T-helper 1 cell (primary cell): Measurements from ENCODE around the gene DNAJC7.
A peak's percentile ranks its signal among the peaks of the same experiment; 100 is the strongest.

Source experiments
- DNase-seq, 5 donors: peaks; one replicate each; pipeline ENCODE4 v3.0.0-alpha.2; 2012 to 2020

Gene DNAJC7

DNA sequence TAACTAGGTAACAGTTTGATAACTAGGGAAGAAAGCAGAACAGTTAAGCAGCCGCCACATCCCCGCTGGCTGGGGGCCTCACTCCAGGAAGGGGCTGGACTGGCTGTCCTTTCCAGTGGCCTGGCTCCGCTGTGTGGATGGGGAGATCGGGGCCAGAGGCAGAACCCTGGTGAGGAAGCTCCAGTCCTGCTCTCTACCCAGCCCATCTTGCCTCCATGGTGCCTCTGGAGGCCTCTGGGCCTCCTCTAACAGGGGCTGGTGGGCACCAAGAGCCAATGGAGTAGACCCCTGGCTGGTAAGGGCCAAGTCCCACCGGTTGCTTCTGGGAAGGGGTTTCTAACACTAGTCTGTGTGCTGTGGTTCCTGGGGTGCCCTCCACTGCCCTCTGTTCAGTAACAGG, 42.6 kb downstream of the DNAJC7 start:
- DNase-seq, result no peak

DNA sequence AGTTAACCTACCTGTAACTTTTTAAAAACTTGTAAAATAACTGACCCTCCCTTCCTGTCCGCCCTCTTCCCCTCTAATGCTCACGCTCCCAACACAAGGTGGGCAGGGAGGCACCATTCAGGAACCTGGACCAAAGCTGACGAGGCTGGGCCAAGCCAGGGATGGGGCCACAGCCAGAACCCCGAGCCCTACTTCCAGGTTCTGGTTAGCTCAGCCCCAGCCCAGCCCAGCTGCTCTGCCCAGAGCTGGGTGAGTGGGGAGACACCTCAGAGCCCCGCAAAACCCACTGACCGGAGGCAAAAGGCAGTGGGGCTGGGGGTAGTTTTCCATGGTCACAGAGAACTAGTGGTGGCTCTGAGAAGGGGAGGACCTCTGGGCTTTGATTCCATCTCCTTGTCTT, 43.2 kb downstream of the DNAJC7 start:
- DNase-seq, result no peak

DNA sequence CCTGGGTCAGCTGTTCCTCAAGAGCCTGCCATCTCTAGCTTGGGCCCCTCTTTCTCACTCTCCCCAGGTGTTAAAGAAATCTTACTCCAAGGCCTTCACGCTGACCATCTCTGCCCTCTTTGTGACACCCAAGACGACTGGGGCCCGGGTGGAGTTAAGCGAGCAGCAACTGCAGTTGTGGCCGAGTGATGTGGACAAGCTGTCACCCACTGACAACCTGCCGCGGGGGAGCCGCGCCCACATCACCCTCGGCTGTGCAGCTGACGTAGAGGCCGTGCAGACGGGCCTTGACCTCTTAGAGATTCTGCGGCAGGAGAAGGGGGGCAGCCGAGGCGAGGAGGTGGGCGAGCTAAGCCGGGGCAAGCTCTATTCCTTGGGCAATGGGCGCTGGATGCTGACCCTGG, 43.8 kb downstream of the DNAJC7 start:
- DNase-seq, result no peak

DNA sequence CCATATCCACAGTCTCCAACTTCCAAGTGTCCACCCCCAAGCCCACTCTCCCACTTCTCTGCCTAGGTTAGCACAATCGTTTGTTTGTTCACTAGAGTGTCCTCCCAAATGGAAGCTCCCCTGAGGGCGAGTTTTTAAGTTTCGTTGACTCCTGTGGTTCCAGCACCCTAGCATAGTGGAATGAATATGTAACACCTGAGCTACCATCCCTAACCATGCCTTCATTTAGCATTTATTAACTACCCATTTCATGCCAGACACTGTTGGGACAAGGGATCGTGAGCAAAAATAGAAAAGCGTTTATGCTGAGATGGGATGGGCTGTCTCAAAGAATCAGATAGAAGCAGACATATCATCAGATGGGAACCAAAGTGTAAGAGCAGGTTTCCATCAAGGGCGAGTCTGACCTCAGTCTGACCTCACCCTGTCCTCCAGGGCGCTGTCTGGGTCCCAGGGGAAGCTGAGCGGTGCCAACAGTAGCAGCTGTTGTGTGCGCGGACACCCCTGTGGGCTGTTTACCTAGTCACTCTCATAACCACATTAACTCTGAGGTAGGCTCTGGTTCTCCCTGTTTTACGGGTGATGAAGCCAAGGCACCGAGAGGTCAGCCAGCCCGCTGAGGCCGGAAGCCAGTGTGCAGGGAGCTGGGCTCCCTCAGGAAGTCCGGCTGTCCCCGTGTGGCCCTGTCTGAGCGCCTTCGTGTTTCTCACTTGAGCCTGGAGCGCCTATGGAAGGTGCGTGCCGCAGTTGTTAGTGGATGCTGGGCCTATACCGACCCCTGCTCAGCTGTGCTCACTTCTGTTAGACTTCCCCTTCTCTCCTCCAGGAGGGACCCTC, 44.5 kb downstream of the DNAJC7 start:
- no peak for DNase-seq

DNA sequence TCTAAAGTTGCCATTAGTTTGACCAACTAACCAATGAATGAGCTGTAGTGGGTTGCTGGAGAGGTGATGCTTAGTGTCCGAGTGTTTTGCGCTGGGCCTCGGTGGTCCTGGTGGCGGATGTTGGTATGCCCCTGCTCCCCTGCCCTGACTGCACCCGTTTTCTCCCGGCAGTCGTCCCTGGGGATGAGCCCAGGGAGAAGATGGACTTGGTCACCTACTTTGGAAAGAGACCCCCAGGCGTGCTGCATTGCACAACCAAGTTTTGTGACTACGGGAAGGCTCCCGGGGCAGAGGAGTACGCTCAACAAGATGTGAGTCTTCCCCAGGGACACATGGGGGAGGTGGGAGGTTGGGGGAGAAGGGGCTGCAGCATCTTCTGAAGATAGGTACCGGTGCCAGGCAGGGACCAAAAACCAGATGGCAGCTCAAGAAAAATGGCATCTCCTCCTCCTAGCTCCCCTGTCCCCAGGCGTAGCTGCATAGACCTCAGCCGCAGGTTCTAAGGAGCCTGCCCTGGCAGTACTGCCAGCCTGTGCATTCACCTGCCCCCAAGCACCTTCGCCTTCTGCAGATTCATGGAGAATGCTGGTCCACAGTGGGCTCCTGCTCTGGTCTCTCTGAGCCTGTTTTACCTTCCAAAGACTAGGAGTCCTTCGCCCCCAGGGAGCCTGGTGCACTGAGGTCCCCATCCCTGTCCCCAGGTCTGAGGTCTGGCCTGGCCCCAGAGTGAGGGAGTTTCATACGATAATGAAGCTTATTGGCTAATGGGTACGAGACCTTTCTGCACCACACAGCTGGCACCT, 45.3 kb downstream of the DNAJC7 start:
- DNase-seq, result no peak

DNA sequence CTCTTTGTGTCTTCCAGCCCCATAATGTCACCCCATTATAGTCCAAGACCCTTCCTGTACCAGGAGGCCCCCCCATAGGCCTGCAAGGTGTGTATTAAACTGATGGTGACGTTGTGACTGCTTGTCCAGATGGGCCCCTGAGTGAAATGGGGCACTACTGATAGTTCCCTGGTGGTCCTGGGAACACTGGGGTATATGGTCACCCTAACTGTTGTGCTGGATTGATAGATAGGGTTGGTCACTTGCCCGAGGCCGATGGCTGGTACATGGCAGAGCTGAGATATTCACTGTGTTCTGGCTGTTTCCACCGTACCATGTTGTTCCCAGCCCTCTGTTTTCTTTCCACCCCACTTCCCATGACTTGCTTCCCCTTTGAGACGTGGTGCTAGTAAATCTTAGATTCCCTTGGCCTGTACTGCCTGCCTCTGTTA, 46.3 kb downstream of the DNAJC7 start:
- no peak for DNase-seq

DNA sequence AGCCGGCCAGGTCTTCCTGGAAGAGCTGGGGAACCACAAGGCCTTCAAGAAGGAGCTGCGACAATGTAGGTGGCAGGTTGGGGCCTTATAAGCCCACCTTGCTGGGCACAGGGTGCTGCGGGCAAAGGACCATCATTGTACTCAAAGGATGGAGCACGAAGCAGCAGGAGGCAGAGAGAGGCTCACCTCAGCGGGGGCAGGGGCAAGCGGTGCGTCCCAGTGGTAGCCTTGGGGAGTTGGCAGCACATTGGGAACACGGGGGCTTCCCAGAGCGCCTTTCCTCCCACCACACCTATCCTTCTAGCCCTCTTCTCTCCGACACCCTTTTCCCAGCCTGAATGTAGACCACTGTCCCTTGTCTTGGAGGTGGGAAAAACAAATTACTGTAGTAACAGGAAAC, 48.6 kb downstream of the DNAJC7 start:
- no peak for DNase-seq

DNA sequence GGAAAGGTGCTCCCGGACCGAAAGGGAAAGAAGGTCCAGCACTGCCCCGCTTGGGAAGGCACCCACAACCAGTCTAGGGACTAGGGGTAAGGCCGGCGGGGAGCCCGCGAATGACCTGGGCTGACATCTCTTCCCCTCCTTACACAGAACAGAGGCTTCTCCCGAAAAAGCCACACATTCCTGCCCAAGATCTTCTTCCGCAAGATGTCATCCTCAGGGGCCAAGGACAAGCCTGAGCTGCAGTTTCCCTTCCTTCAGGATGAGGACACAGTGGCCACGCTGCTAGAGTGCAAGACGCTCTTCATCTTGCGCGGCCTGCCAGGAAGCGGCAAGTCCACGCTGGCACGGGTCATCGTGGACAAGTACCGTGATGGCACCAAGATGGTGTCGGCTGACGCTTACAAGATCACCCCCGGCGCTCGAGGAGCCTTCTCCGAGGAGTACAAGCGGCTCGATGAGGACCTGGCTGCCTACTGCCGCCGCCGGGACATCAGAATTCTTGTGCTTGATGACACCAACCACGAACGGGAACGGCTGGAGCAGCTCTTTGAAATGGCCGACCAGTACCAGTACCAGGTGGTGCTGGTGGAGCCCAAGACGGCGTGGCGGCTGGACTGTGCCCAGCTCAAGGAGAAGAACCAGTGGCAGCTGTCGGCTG, 49.2 kb downstream of the DNAJC7 start:
- DNase-seq, result no peak

DNA sequence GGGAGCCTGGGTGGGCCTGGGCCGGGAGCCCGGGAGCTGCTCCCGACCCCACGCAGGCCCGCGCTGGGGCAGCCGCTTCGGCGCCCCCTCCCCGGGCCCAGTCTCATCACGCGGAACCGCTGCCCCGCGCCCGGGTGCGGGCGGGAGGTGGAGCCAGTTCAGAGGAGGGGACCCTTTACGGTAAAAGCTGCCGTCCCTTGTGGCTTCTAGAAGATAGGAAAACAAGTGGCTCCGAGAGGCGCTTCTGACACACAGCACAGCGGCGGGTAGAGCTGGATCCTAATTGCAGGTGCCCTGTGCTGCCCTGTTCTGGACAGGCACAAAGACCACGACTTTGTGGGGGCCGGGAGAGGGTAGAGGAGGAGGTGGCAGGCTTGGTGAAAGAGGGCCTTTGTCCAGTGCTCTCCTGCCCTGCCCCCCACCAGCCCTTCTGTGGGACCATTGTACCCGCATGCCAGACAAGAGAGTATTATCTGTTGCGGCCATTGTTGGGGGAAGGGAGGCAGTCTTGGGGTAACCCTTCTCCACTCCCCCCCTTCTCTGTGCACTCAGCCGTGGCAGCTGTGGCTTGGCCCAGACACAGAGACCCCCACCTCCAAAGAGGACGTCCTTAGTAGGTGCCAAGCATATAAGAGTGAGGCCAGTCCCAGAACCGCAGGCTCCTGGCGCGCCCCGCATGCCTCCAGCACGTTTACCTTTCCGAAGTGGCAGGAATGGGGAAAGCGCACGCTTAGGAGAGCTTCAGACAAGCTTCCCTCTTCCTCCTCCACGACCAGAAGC, 49.9 kb downstream of the DNAJC7 start:
- peak in 3 of 5 donors; percentile 18 to 45 (median 18) for DNase-seq

DNA sequence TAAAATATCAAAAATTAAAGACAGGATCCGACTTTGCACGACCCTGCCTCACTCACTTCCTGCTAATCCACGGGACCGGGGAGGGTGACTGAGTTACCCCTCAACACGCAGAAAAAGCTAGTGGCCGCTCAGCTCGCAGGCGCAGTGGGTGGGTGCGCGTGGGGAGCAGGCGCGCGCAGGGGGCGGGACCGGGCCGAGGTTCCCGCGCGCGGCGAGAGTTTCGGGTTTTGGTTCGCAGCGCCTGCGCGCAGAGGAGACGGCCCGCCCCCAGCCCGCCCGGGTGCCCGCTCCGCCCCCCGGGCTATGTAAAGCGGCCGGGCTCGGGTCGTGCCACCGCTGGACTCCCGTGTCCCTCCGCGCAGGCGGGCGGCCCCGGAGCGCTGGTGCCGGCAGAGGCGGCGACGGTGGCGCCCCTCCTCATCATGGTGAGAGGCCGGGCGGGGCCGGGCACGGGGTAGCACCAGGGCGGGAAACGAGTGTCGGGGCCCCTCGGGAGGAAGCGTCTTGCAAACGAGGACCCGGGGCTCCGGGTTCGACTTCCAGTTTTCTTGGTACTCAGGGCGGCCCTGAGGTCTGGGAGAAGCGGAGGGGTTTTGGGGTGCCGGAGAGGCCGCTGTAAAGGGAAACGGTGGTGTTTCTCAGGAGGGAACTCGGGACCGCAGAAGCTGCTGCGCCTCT, 50.6 kb downstream of the DNAJC7 start, which contains the start of gene CNP:
CNP (plus strand) TSS at position 333 of the 678 bp plus-strand sequence; CDS start at position 423, 90 bp downstream.
- DNase-seq, result peak; percentile 85 to 92 (median 88)

DNA sequence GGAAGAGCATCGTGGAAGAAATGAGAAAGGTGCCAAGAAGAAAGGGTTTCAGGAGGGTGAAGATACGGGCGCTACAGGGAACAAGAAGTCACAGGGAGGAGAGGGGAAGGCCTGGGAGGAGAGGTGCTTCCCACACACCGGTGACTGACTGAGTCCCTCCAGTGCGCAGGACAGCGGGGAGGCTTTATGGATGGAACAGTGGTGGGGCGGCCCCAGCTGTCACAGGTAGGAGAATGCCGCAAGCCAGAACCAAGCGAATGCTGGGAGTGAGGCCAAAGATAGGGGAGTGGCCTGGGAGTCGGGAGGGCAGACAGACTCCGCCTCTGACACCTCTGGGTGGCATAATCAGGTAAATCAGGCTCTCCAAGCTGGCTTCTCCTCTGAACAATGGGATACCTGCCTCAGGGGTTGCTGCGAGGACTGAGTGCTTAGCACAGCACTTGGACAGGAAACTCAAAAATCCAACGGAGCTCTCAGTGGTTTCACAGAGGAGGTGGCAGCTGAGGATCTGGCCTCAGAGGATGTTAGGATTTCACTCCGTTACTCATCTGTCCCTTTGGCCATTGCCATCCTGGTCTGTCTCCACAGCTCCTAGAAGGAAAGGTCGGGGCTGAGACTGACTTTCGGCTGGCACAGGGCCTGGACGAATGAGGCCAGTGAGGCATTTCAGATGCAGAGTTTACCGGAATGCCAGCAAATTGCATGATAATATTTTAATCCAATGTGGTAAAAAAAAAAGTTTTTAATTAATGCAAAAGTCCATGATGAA, 51.4 kb downstream of the DNAJC7 start:
- peak; percentile 46 to 66 (median 56) for DNase-seq

DNA sequence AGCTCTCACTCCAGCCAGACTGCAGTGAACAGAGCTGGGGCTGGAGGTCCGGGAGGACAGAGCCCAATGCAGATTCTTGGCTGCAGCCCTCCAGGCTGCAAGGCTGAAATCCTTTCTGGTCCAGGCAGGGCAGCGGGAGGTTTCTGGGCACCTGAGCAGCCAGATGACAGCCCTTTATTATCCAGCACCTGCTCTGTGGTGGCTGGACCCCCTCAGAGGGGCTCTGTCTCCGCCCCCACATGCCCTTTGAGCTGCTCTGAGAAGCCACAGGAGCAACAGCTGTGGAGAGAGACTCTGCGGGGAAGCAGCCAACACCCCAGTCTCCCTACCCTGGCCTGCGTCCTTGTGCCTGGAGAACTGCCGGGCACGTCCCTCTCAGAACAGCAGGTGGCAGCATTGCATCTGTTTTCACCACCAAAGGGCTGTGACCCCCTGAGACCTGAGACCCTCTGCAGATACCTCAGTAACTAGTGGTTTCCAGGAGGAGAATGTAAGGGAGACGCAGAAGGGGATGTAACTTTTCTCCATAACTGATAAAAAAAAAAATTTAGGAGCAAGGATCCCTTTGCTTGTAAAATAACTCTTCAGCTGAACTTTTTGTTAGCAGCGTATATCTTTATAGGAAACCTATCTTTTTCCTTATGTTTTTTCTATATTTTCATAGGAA, 54.3 kb downstream of the DNAJC7 start:
- peak; percentile 32 to 65 (median 56) for DNase-seq

DNA sequence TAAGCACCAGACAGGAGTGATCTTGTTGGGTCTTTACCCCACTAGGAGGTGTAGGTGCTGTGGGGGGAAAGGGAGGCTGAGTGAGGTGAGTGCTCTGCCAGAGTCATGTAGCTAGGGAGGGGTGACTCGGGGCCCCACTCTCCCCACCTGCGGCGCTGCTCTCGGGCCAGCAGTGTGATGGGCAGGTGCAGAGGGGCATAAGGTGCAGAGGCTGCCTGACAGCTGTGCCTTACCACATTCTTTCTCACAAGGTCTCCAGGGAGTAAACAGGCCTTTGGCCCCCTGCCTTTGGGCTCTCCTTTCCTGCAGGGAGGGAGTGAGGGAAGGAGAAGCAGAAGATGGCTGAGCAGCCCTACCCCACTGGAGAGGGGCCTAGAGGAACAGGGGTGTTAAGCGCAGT, 55.1 kb downstream of the DNAJC7 start:
- DNase-seq, result no peak

DNA sequence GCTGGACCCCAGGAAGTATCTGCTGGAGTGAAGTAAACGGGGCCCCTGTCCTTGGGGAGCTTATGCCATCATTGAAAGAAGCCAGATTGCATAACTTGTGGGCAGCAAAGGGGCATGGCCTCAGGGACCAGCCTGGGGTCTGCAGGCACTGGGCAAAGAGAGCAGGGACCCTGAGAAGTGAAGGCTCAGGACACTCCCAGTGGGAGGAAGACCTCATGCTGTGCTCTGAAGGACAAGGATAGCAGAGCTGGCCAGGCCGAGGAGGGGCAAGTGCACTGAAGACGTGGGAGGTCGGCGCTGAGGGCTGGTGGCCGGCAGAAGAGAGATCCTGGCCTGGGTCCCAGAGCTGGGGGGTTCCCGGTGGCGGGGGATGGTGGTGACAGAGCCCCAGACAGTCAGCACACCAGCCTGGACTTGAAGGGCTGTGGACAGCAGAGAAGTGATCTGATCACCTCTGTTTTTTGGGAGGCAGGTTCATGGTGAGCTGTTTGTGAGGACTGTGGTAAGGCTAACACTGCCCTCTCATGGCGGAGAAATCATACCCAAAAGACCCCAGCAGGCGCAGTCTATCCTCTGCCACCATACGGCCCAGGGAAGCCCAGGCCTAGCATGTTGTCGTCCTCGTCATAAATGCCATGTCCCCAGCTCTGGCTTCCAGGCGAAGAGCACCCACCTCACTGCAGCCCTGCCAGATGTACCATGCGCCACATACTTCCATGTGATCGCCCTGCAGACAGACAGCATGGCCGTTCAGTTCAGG, 57.7 kb downstream of the DNAJC7 start:
- no peak for DNase-seq

DNA sequence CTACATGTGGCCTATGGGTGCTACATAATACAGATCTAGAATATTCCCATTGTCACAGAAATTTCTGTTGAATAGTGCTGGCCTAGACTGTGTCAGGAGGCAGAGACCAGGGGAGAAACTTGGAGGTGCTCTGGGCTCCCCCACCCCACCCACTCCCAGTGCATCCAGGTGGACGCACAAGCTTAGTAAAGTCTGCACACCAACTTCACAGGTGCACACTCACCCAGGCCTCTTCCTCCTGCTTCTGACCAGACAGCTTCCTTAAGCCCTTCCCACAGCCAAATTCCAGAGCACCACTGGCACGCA, 58.3 kb downstream of the DNAJC7 start:
- DNase-seq, result no peak

DNA sequence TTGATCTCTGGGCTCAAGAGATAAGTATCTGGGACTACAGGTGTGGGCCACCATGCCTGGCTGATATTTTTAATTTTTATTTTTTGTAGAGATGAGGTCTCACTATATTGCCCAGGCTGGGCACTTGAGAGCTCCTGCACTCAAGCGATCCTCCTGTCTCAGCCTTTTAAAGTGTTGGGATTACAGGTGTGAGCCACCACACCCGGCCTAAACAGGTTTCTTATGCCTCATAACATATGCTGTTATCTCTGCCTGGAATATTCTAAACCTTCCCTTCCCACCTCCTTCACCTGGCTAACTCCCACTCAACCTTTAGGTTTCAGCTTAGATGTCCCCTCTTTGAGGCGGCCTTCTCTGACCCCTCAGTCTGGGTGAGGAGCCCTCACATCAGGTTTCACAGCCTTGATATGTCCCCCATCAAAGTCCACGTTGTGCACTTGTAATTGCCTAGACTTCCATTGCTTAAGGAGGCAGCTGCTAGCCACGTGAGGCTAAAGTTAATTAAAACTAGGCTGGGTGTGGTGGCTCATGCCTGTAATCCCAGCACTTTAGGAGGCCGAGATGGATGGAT, 59.3 kb downstream of the DNAJC7 start:
- no peak for DNase-seq

DNA sequence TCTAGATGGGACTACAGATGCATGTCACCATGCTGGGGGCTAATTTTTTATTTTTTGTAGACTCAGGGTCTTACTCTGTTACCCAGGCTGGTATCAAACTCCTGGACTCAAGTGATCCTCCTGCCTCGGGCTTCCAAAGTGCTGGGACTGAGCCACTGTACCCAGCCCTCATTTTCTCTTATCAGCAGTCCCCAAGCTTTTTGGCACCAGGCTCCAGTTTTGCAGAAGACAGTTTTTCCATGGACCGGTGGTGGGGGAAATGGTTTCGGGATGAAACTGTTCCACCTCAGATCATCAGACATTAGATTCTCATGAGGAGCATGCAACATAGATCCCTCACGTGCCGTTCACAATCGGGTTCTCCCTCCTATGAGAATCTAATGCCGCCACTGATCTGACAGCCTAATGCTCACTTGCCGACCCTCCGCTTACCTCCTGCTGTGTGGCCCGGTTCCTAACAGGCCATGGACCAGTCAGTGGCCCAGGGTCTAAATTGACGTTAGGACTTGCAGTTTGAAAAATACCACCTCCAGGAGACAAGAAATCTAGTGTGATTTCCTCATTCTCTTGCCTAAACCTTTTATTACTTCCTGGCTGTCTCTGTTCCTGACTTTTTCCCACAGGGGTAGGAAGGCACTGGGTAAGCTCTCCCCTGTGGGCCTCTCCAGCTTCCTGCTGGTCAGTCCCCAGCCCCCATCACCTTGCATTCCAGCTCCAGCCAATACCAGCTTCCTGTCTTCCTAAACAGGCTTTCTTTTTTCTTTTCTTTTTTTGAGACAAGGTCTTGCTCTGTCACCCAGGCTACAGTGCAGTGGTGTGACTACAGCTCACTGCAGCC, 60.0 kb downstream of the DNAJC7 start:
- DNase-seq, result no peak

DNA sequence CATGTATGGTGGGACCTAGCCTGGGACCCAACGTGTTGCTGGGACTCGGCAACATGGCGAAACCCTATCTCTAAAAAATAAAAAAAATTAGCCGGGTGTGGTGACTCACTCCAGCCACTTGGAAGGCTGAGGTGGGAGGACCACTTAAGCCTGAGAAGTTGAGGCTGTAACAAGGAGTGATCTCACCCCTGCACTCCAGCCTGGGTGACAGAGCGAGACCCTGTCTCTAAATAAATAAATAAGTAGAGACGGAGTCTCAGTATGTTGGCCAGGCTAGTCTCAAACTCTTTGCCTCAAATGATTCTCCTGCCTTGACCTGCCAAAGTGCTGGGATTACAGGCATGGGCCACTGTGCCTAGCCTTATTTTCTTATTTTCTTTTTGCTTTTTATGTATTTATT, 60.7 kb downstream of the DNAJC7 start:
- no peak for DNase-seq
